Right lobe of liver (tissue), 6 donors: ENCODE results near the gene COX19. TPM values are rescaled to one million over a fixed set of nuclear protein-coding genes. Genes with fewer than 3 reads are reported as not detected.

Experiments
- ATAC-seq, 4 donors: fragments of 200-7000 bp; cut with Tn5 transposase; one replicate each; pipeline ENCODE4 v1.9.1; 2020; ENCODE audit warnings: mild to moderate bottlenecking in 4 of 4, moderate library complexity in 4 of 4
- DNase-seq, 3 donors: peaks; one replicate each; pipeline ENCODE4 v3.0.0-alpha.2; 2020
- H3K27ac ChIP-seq, 3 donors: fragments of 200-600 bp; one replicate each; pipeline ENCODE4 v1.8.0; 2022
- H3K27me3 ChIP-seq, 2 donors: fragments of 200-600 bp; one replicate each; pipeline ENCODE4 v1.8.0; 2022
- H3K36me3 ChIP-seq, 4 donors: fragments of 200-600 bp; sonication (generic) in 1 of 4; one replicate each; pipeline versions ENCODE4 v1.5.1 to v1.8.0; 2017 to 2022; ENCODE audit warnings: control low read depth in 1 of 4
- H3K4me1 ChIP-seq, 4 donors: fragments of 200-600 bp; sonication (generic) in 1 of 4; one replicate each; pipeline versions ENCODE4 v1.5.1 to v1.8.0; 2017 to 2022; ENCODE audit warnings: control low read depth in 1 of 4
- H3K4me3 ChIP-seq, 3 donors: fragments of 200-600 bp; one replicate each; pipeline ENCODE4 v1.8.0; 2022
- H3K9me3 ChIP-seq, 4 donors: fragments of 200-600 bp; sonication (generic) in 1 of 4; one replicate each; pipeline versions ENCODE4 v1.5.1 to v1.8.0; 2017 to 2022; ENCODE audit warnings: control low read depth in 1 of 4
- CTCF ChIP-seq, 4 donors: fragments of 200-600 bp in 3 of 4; fragments of 450-650 bp in 1 of 4; IDR thresholded peaks; one replicate each; pipeline versions ENCODE4 v1.5.1 to v1.8.0; 2016 to 2022; ENCODE audit warnings: antibody characterized with exemption in 4 of 4, mild to moderate bottlenecking in 2 of 4
- POLR2A ChIP-seq: fragments of 450-650 bp; IDR thresholded peaks from one replicate; pipeline ENCODE4 v1.6.1; 2017; ENCODE audit warnings: antibody characterized with exemption, mild to moderate bottlenecking
- WGBS: methylation state at CpG from one replicate; pipeline ENCODE4 v1.1.6; 2018; ENCODE audit warnings: low coverage, low lambda C conversion rate; ENCODE audit not compliant: insufficient coverage; ENCODE audit errors: missing lambda C conversion rate; 5-methylcytosine and 5-hydroxymethylcytosine counted together
- intact Hi-C, 2 donors: fragments of 100-400 bp; cut with DNase I; formaldehyde crosslinking; loops; one replicate each; pipeline versions ENCODE4 v1.11.2 to v1.14.1; 2022
- total RNA-seq, 6 experiments: library from RNA; depleted of rRNA in 2 of 6; stranded (reverse); fragments of >200 nt in 2 of 6; fragmentation: NEBNext Ultra II Directional in 3 of 6; extraction: Animal tissue kit (Norgen Biotek cat#: 25700) in 3 of 6; gene quantifications; one replicate each; pipeline versions ENCODE4 v1.1.0 to v1.2.4, GENCODE V29; 2016 to 2023
- donor health status: DM: no; HTN: yes; CAD: no.
- donor health status: DM: no; HTN: no; CAD: no.
- donor health status: DM: no; HTN: no; CAD: no.
- donor health status: DM: no; HTN: yes; CAD: no.
- donor health status: DM: no; HTN: yes; CAD: no.

The COX19 gene
- total RNA-seq, 6 experiments from 2014 or later = 3.2 to 6.5 (median 4.0) TPM

DNA sequence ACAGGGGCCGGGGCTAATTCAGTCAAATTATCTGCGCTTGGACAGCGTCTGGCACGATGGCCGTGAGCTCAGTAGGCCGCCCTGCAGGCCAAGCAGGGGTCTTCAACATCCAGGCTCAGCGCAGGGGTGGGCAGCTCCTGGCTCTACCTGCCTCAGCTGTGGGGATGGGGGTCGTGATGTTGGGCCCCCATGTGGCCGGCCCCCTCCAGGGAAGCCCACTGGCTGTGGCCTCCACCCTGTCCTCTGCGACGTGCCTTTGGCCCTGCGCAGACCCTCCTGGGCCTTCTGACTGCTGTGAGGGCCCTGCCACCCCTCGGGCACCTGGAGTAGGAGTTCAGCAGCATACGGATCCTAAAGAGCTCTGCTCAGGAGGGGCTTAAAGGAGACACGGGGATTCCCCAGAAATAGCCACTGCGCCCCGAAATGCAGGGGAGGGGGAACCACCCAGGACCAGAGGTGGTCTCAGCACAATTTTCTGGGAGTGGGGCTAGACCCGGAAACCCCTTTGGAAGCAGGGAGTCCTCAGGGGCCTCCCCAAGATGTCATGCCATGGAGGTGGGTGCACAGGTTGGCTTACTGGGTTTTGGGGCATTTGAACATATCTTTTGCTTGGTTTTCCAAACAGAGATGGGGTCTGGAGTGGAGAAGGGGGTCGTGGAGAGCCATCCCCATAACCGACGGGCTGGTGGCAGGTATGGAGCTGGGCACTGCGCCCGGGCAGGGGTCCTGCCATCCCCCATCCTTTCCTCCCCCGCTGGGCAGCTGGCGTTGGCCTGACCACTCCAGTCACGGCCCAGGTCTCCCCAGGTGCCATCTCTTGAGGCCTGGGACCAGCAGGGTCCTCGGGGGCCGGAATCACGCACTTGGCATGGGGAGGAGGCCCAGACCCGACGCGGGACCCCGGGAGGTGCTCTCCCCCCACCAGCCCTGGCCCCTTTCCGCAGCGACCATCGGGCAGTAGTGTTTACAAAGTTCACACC, 16.8 kb downstream of the COX19 start:
- DNase-seq (peak in 2 of 3 donors; percentile 17 to 44), ATAC-seq (no peak)
- H3K4me1 ChIP-seq = peaks cover 0 to 5% (median 0%) of the 10 kb centered on the region in 4 donors
- H3K27ac ChIP-seq = no peak overlapping the region
- intact Hi-C loops = no loop called here
- H3K36me3 ChIP-seq = no peaks in the 10 kb centered on the region
- H3K9me3 ChIP-seq = no peaks in the 10 kb centered on the region
- H3K27me3 ChIP-seq = peaks cover 0 to 3% of the 10 kb centered on the region in 2 donors
- 57% methylated on average over 6 of the region's 36 CpGs for WGBS
- TF ChIP-seq CTCF (IDR thresholded peaks at IDR 0.05) (no peak), POLR2A (no peak)
- no peak overlapping the region for H3K4me3 ChIP-seq

DNA sequence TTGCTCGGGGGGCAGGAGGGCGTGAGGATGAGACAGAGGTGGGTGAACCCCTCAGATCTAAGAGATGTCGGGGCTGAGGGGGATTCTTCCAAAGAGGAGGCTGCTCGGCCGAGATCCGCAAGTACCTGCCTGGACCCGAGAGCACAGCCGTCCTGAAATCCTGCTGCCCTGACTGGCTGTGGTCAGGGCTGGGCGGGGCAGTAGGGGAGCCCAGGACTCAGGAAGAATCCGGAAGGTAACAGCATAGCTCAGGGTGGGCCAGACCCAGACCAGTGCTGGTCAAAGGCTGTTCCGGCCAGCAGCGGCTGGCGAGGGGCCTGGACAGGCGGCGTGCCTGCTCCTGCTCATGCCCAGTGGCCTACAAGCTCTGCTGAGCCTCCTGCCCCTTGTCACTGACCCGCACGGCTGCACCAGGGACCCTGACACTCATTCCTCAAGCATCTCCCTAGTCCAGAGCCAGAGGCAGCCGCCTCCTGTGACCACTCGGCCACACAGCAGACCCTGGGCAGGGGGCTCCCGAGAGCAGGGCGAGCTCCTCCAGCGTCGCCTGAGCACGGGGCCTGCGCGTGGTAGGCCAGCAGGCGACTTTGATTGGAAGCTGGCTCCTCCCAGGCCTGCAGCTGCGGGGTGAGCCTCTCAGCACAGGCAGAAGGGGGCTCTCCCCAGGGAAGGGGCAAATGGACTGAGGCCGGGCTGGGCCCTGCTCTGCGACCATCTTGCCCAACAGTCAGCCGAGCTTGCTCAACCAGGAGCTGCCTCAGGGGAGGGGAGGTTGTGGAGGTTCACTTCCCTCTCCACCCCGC, 17.7 kb downstream of the COX19 start:
- DNase-seq (peak in 2 of 3 donors; percentile 67 to 75), ATAC-seq (peak; percentile 47 to 69 (median 55))
- no peak overlapping the region for H3K27ac ChIP-seq
- H3K4me3 ChIP-seq = no peak overlapping the region
- 55% methylated on average over 2 of the region's 32 CpGs for WGBS
- intact Hi-C loops = no loop called here
- peaks cover 0 to 9% (median 0%) of the 10 kb centered on the region in 4 donors for H3K4me1 ChIP-seq
- no peaks in the 10 kb centered on the region for H3K36me3 ChIP-seq
- H3K9me3 ChIP-seq = no peaks in the 10 kb centered on the region
- peaks cover 0 to 3% of the 10 kb centered on the region in 2 donors for H3K27me3 ChIP-seq
- TF ChIP-seq CTCF (IDR thresholded peaks at IDR 0.05) (no peak), POLR2A (no peak)

DNA sequence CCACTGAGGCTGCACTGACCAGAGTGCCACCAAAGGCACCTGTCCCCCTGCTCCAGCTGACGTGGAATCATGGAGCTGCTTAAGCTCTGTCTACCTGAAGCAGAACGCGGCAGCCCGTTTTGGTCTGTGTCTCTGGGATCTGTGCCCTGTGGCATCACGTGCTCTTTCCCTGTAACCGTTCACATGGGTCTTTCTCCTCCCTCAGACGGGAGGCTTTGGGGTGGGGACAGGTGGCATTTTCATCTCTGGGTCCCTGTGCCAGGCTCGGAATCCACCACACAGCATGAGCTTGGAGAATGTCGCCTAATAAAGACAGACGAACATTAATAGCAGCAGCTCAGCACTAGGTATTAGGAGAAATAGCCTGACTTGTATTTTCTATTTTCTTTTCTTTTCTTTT, 19.3 kb downstream of the COX19 start:
- no peak overlapping the region for H3K4me3 ChIP-seq
- no peak for ATAC-seq
- no peak overlapping the region for H3K27ac ChIP-seq
- peaks cover 0 to 9% (median 0%) of the 10 kb centered on the region in 4 donors for H3K4me1 ChIP-seq
- peaks cover 0 to 3% of the 10 kb centered on the region in 2 donors for H3K27me3 ChIP-seq
- TF ChIP-seq POLR2A (no peak), CTCF (IDR thresholded peaks at IDR 0.05) (no peak)
- H3K36me3 ChIP-seq = no peaks in the 10 kb centered on the region
- H3K9me3 ChIP-seq = no peaks in the 10 kb centered on the region
- intact Hi-C loops = no loop called here
- DNase-seq = peak in 2 of 3 donors; percentile 11 to 48
- WGBS = 76% methylated on average over 7 of the region's 10 CpGs

DNA sequence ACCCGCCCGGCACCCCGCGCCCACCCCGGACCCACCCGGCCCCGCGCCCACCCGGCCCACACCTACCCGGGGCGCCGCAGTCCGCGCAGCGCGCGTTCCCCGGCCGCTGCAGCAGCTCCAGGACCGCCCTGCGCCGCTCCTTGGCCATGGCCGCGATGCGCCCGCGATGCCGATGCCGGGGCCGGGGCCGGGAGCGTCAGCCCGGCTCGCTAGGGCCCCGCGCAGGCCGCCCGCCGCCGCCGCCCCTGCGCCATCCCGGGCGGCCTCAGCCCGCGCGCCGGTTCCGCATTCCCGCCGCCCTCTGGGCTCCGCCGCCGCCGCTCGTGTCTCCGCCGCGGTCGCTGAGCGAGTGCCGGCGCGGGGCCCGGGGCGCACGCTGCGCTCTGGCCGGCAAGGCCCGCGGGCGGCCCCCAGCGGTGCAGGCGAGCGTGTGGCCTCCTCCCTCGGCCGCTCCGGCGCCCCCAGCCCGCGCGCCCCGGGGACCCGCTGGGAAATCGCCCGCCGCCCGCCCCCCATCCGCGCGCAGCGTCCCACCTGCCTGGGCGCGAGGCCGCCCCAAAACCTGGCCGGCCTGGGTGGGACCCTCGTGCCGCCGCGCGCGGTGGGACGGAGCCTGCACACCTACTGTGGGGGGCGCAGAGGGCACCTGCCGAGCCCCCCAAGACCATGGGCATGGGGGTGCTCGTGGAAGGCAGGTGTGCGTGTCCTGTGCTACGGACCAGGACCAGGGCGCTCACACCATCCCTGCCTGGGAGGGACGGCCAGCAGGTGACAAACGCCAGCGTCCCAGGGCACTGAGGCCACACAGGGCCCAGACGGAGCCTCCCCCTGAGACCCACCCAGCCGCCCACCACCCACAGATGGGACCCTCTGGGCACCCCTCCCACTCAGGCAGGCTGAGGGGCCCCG, 20.8 kb downstream of the COX19 start, which contains the start of gene ADAP1:
TSS of gene ADAP1 (minus strand) at position 351 of the 909 bp plus-strand sequence. CDS start at position 148, 203 bp downstream.
- H3K4me3 ChIP-seq = peak within 1 kb of the TSS; percentile 38 to 48 (median 40)
- intact Hi-C loops = no loop called here
- no peaks in the 10 kb centered on the region for H3K9me3 ChIP-seq
- TF ChIP-seq CTCF (IDR thresholded peaks at IDR 0.05) (peak in 2 of 4 donors; percentile 30 to 31), POLR2A (no peak)
- peak in 2 of 3 donors; percentile 61 to 65 for DNase-seq
- H3K27ac ChIP-seq = peak within 1 kb of the TSS in 2 of 3 donors; percentile 36 to 53
- peak; percentile 46 to 68 (median 56) for ATAC-seq
- peaks cover 0 to 3% of the 10 kb centered on the region in 2 donors for H3K27me3 ChIP-seq
- no peaks in the 10 kb centered on the region for H3K36me3 ChIP-seq
- H3K4me1 ChIP-seq = peaks cover 0 to 9% (median 0%) of the 10 kb centered on the region in 4 donors
- WGBS = no CpG with 5 or more reads among the region's 115 CpGs
